Sigmoid colon (tissue), 7 donors: ENCODE data around the gene ARHGAP25. TPM values are rescaled to one million over a fixed set of nuclear protein-coding genes. Genes with fewer than 3 reads are reported as not detected.
A peak's percentile ranks its signal among the peaks of the same experiment; 100 is the strongest.

Experiments used
- DNase-seq: peaks from one replicate; pipeline ENCODE4 v3.0.0-alpha.2; 2019
- H3K27ac ChIP-seq, 4 donors: fragments of 200-600 bp; sonication (generic); one replicate each; pipeline ENCODE4 v1.5.1; 2016 to 2019; ENCODE audit warnings: mild to moderate bottlenecking in 1 of 4
- H3K27me3 ChIP-seq, 3 donors: fragments of 200-600 bp; sonication (generic); one replicate each; pipeline ENCODE4 v1.5.1; 2019; ENCODE audit warnings: mild to moderate bottlenecking in 1 of 3
- H3K36me3 ChIP-seq, 4 donors: fragments of 200-600 bp; sonication (generic); one replicate each; pipeline ENCODE4 v1.5.1; 2016 to 2019
- H3K4me1 ChIP-seq, 4 donors: fragments of 200-600 bp; sonication (generic); one replicate each; pipeline ENCODE4 v1.5.1; 2017 to 2019
- H3K4me3 ChIP-seq, 4 donors: fragments of 200-600 bp; sonication (generic); one replicate each; pipeline ENCODE4 v1.5.1; 2017 to 2019; ENCODE audit warnings: mild to moderate bottlenecking in 2 of 4, moderate library complexity in 1 of 4
- H3K9me3 ChIP-seq, 4 donors: fragments of 200-600 bp in 3 of 4; sonication (generic) in 3 of 4; one replicate each; pipeline versions ENCODE4 v1.5.1 to v1.6.1; 2013 to 2019
- EP300 ChIP-seq, 4 donors: sonication (generic); formaldehyde crosslinking; IDR thresholded peaks; one replicate each; pipeline ENCODE4 v1.6.1; 2017; ENCODE audit warnings: antibody characterized with exemption in 4 of 4
- POLR2A ChIP-seq, 2 donors: fragments of 450-650 bp; IDR thresholded peaks; one replicate each; pipeline ENCODE4 v1.6.1; 2016; ENCODE audit warnings: antibody characterized with exemption in 2 of 2, mild to moderate bottlenecking in 2 of 2, moderate library complexity in 2 of 2
- POLR2AphosphoS5 ChIP-seq, 4 donors: sonication (generic); formaldehyde crosslinking; IDR thresholded peaks; one replicate each; pipeline ENCODE4 v1.6.1; 2017; ENCODE audit warnings: antibody characterized with exemption in 4 of 4
- WGBS, 2 donors: extraction: QIAGEN DNeasy Blood & Tissue Kit; methylation state at CpG; one replicate each; pipeline ENCODE4 v1.1.7; 2013; 5-methylcytosine and 5-hydroxymethylcytosine counted together
- intact Hi-C: fragments of 100-400 bp; cut with DNase I; formaldehyde crosslinking; loops from one replicate; pipeline ENCODE4 v1.15.1; 2023
- polyA plus RNA-seq, 3 donors: library from polyadenylated mRNA; stranded (reverse); fragments of 200-250 nt; gene quantifications; one replicate each; pipeline ENCODE4 v1.2.3, GENCODE V29; 2013
- total RNA-seq, 4 donors: library from RNA; depleted of rRNA; stranded (reverse); fragments of >200 nt; gene quantifications; one replicate each; pipeline ENCODE4 v1.1.0, GENCODE V29; 2016
- TF ChIP-seq, protein P1 (sequence below), 4 experiments: fragments of 450-650 bp in 3 of 4; fragments of 200-600 bp in 1 of 4; IDR thresholded peaks; one replicate each; pipeline ENCODE4 v1.5.1; 2016 to 2019; ENCODE audit warnings: antibody characterized with exemption in 4 of 4, mild to moderate bottlenecking in 3 of 4, moderate library complexity in 2 of 4
- donor health status: healthy with polysubstance abuse.
- donor health status: Bipolar disorder and iron deficiency.
- donor health status: healthy.

ARHGAP25 gene
- total and polyA plus RNA-seq, 7 donors: 2.6 to 18.1 (median 5.8) TPM

DNA sequence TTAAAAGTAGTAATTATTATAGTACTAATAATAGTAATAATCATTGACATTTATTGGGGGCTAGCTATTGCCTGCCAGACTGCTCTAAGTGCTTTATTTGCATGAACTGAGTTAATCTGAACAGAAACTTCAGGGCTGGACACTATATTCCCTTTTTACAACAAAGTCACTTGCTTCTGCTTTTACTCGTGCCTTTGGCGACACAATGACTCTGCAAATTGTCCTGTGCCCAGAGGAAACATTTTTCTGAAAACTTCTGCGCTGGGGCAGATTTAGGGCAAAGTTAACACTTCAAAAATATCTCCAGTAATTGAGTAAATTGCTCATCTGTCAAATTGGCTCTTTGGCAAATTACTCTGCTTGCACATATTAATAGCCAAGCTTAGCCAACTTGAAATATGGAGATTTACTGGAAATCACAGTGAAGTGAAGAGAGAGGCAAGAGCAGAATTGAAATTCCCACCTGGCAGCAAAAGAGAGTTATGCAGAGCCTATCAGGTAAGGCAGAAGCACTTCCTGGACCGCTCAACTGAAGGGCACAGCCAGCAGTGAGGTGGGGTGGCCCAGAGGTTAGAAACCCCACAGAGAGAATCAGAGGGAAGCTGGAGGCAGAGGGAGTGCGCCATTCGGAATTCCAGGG lies 100.2 kb downstream of the ARHGAP25 start:
- Histone ChIP-seq H3K27ac (peak overlapping the region in 1 of 4 donors; percentile 43), H3K36me3 (no peaks in the 10 kb centered on the region), H3K27me3 (no peaks in the 10 kb centered on the region), H3K4me1 (peaks cover 0 to 22% (median 20%) of the 10 kb centered on the region in 4 donors), H3K9me3 (no peaks in the 10 kb centered on the region), H3K4me3 (no peak overlapping the region)
- no peak for TF ChIP-seq POLR2AphosphoS5 (IDR thresholded peaks at IDR 0.05)
- TF ChIP-seq, protein P1, sequence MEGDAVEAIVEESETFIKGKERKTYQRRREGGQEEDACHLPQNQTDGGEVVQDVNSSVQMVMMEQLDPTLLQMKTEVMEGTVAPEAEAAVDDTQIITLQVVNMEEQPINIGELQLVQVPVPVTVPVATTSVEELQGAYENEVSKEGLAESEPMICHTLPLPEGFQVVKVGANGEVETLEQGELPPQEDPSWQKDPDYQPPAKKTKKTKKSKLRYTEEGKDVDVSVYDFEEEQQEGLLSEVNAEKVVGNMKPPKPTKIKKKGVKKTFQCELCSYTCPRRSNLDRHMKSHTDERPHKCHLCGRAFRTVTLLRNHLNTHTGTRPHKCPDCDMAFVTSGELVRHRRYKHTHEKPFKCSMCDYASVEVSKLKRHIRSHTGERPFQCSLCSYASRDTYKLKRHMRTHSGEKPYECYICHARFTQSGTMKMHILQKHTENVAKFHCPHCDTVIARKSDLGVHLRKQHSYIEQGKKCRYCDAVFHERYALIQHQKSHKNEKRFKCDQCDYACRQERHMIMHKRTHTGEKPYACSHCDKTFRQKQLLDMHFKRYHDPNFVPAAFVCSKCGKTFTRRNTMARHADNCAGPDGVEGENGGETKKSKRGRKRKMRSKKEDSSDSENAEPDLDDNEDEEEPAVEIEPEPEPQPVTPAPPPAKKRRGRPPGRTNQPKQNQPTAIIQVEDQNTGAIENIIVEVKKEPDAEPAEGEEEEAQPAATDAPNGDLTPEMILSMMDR (IDR thresholded peaks at IDR 0.05): no peak
- no peak for TF ChIP-seq POLR2A (IDR thresholded peaks at IDR 0.05)
- TF ChIP-seq EP300 (IDR thresholded peaks at IDR 0.05): no peak
- DNase-seq: no peak
- intact Hi-C loops: loop anchor here (5.0 kb wide), 2 partner anchors 83 to 368 kb away; partner anchors contain the start of genes APLF and FBXO48
- 75 to 86% methylated on average over 6 of the region's 6 CpGs for WGBS, 2 donors

DNA sequence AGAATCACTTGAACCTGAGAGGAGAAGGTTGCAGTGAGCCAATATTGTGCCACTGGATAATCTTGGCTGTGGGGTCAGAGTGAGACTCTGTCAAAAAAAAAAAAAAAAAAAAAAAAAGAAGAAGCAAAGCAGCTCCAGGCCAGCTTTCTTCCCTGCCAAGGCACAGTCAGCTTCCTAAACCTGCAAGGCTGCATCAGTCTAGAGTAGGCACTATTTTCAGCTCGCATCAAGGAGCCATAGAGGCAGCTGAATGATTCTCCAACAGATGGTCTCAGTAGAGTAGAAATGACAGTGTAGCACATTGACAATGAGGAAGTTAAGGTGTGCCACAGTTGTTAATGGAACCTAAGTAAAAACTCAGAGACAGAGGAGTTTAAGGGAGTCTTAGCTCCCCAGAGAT lies 101.0 kb downstream of the ARHGAP25 start:
- peaks cover 0 to 20% (median 19%) of the 10 kb centered on the region in 4 donors for H3K4me1 ChIP-seq
- no peak for TF ChIP-seq POLR2A (IDR thresholded peaks at IDR 0.05)
- TF ChIP-seq, protein P1 (IDR thresholded peaks at IDR 0.05): no peak
- no peak for TF ChIP-seq POLR2AphosphoS5 (IDR thresholded peaks at IDR 0.05)
- no peak for TF ChIP-seq EP300 (IDR thresholded peaks at IDR 0.05)
- intact Hi-C loops: loop anchor here (5.0 kb wide), 1 partner anchor 83 kb away; no protein-coding TSS in a partner anchor
- H3K4me3 ChIP-seq: no peak overlapping the region
- no peaks in the 10 kb centered on the region for H3K36me3 ChIP-seq
- H3K9me3 ChIP-seq: no peaks in the 10 kb centered on the region
- no peaks in the 10 kb centered on the region for H3K27me3 ChIP-seq
- WGBS, 2 donors: 61 to 84% methylated on average over 1 of the region's 1 CpG
- no peak overlapping the region for H3K27ac ChIP-seq
- no peak for DNase-seq

DNA sequence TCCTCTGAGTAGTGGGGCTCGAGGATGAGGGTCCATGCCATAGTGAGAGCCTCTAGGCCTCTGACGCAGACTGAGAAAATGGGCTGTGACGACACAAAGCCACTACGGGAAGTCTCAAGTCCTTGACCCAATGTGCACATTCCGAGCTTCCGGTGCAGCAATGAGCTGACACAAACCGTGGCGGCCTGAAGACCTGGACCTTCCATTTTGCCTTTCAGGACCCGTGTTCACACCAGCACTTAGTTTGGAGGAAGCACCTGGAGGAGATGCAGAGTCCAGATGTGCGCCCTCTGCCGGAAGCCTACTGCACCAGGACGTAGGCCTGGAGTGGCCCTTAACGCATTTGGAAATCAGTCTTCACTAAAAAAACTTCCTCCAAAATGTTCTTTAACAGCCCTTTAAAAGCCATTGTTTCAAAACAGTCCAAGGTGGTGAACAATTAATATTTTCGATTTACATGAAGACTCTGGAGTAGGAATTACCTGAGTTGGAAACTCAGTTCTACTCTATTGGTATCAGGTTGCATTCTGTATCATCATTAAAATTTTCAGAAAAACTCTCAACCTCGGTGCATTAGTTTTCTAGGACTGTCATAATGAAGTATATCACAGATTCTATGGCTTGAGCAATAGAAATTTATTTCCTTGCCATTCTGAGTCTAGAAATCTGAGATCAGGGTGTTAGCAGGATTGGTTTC lies 102.7 kb downstream of the ARHGAP25 start:
- WGBS, 2 donors: 58 to 64% methylated on average over 15 of the region's 15 CpGs
- Histone ChIP-seq H3K27ac (no peak overlapping the region), H3K36me3 (no peaks in the 10 kb centered on the region), H3K4me1 (peaks cover 0 to 6% (median 4%) of the 10 kb centered on the region in 4 donors), H3K27me3 (no peaks in the 10 kb centered on the region), H3K4me3 (no peak overlapping the region), H3K9me3 (no peaks in the 10 kb centered on the region)
- intact Hi-C loops: loop anchor here (5.0 kb wide), 1 partner anchor 85 kb away; no protein-coding TSS in a partner anchor
- TF ChIP-seq POLR2A (IDR thresholded peaks at IDR 0.05): no peak
- TF ChIP-seq, protein P1 (IDR thresholded peaks at IDR 0.05): peak in 3 of 4 experiments; percentile 30 to 35 (median 30)
- DNase-seq: no peak

DNA sequence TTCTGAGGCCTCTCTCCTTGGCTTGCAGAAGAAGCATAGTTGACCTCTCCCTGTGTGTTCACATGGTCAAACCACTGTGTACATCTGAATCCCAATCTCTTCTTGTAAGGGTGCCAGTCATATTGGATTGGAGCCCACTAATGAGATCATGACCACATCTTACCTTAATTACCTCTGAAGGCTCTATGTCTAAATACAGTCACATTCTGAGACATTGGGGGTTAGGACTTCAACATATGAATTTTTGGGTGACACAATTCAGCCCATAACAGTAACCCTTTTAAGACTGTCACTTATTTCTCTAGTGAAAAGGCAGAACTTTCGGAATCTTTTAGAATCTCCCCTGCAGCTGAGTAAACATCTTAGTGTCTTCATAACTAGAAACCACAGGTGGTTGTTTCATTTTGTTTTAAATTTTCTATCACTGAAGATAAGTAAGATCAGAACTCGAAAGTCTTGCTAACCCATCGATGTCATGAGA lies 103.3 kb downstream of the ARHGAP25 start:
- no peak for TF ChIP-seq POLR2AphosphoS5 (IDR thresholded peaks at IDR 0.05)
- no peak for TF ChIP-seq EP300 (IDR thresholded peaks at IDR 0.05)
- H3K36me3 ChIP-seq: no peaks in the 10 kb centered on the region
- H3K27me3 ChIP-seq: no peaks in the 10 kb centered on the region
- H3K9me3 ChIP-seq: no peaks in the 10 kb centered on the region
- intact Hi-C loops: loop anchor here (5.0 kb wide), 1 partner anchor 86 kb away; no protein-coding TSS in a partner anchor
- no peak for DNase-seq
- H3K4me3 ChIP-seq: no peak overlapping the region
- peaks cover 0 to under 1% (median 0%) of the 10 kb centered on the region in 4 donors for H3K4me1 ChIP-seq
- no peak overlapping the region for H3K27ac ChIP-seq
- 54 to 73% methylated on average over 3 of the region's 3 CpGs for WGBS, 2 donors

DNA sequence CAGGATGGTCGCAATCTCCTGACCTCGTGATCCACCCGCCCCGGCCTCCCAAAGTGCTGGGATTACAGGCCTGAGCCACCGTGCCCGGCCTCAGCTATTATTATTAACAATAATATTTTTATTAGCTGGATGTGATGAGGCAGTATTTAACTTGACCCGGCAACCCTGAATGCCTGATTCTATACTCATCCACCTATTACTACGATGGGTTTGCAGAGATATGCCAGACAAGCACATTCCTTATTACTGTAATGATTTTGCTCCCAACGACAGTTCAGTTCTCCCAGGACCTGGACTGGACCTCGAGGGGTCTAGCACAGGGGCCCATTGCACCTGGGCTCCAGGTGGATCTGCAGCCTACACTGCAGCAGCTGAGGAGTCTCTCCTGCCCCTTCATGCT lies 104.0 kb downstream of the ARHGAP25 start:
- no peak for DNase-seq
- Histone ChIP-seq H3K4me1 (no peaks in the 10 kb centered on the region), H3K4me3 (no peak overlapping the region), H3K27ac (no peak overlapping the region), H3K27me3 (no peaks in the 10 kb centered on the region), H3K36me3 (no peaks in the 10 kb centered on the region), H3K9me3 (no peaks in the 10 kb centered on the region)
- intact Hi-C loops: loop anchor here (5.0 kb wide), 1 partner anchor 86 kb away; no protein-coding TSS in a partner anchor
- 91 to 95% methylated on average over 10 of the region's 10 CpGs for WGBS, 2 donors
- TF ChIP-seq POLR2AphosphoS5 (IDR thresholded peaks at IDR 0.05): no peak
- no peak for TF ChIP-seq EP300 (IDR thresholded peaks at IDR 0.05)
- TF ChIP-seq POLR2A (IDR thresholded peaks at IDR 0.05): no peak
- TF ChIP-seq, protein P1 (IDR thresholded peaks at IDR 0.05): no peak
